Neural cell (in vitro differentiated cells): ENCODE measurements around the gene SLAIN1. TPM values are rescaled to one million over a fixed set of nuclear protein-coding genes. Genes with fewer than 3 reads are reported as not detected.

Source experiments
- H2AFZ ChIP-seq: fragments of 200-600, 300-800 bp; sonication (generic), shearing (Covaris generic); 2 replicates; pipeline ENCODE4 v1.6.0; 2014; ENCODE audit warnings: low read depth, mild to moderate bottlenecking, antibody characterized with exemption, low read length, moderate library complexity
- H3F3A ChIP-seq: fragments of 200-600 bp; shearing (Covaris generic); 2 replicates; pipeline ENCODE4 v1.6.1; 2016; ENCODE audit warnings: mild to moderate bottlenecking, moderate library complexity, mixed read lengths, antibody characterized with exemption, low read length; ENCODE audit not compliant: insufficient read depth, poor library complexity, severe bottlenecking
- H3K27ac ChIP-seq: fragments of 200-600, 300-800 bp; sonication (generic), shearing (Covaris generic); 2 replicates; pipeline ENCODE4 v1.5.1; 2014; ENCODE audit warnings: mild to moderate bottlenecking, low read length, moderate library complexity
- H3K27me3 ChIP-seq: fragments of 300-800, 200-600 bp; sonication (generic), shearing (Covaris generic); 2 replicates; pipeline ENCODE4 v1.6.0; 2014; ENCODE audit warnings: mild to moderate bottlenecking, low read depth, low read length, moderate library complexity; ENCODE audit not compliant: insufficient read depth
- H3K36me3 ChIP-seq: fragments of 300-800, 200-600 bp; sonication (generic), shearing (Covaris generic); 2 replicates; pipeline ENCODE4 v1.5.1; 2014; ENCODE audit warnings: mild to moderate bottlenecking, antibody characterized with exemption, low read length, moderate library complexity; ENCODE audit not compliant: insufficient read depth
- H3K4me2 ChIP-seq: fragments of 300-800, 200-600 bp; sonication (generic), shearing (Covaris generic); 2 replicates; pipeline ENCODE4 v1.6.0; 2014; ENCODE audit warnings: mild to moderate bottlenecking, low read length
- H3K4me3 ChIP-seq: fragments of 300-800, 200-600 bp; sonication (generic), shearing (Covaris generic); 2 replicates; pipeline ENCODE4 v1.5.1; 2014; ENCODE audit warnings: mild to moderate bottlenecking, low read length, moderate library complexity
- H3K79me2 ChIP-seq: fragments of 200-600 bp; shearing (Covaris generic); replicated peaks from 2 replicates; pipeline ENCODE4 v1.6.0; 2014; ENCODE audit warnings: mild to moderate bottlenecking, low read length, moderate library complexity; ENCODE audit not compliant: insufficient read depth
- H3K9ac ChIP-seq: fragments of 300-800, 200-600 bp; sonication (generic), shearing (Covaris generic); 2 replicates; pipeline ENCODE4 v1.6.1; 2016; ENCODE audit warnings: mild to moderate bottlenecking, low read length, mixed read lengths
- H3K9me2 ChIP-seq: fragments of 200-600 bp; shearing (Covaris generic); 2 replicates; pipeline ENCODE4 v1.6.1; 2016; ENCODE audit warnings: mild to moderate bottlenecking, low read length, mixed read lengths; ENCODE audit not compliant: insufficient read depth
- H3K9me3 ChIP-seq: fragments of 200-600, 300-800 bp; sonication (generic), shearing (Covaris generic); 2 replicates; pipeline ENCODE4 v1.6.1; 2016; ENCODE audit warnings: mild to moderate bottlenecking, mixed run types, low read length, moderate library complexity, mixed read lengths
- H4K20me1 ChIP-seq: fragments of 200-600 bp; shearing (Covaris generic); 2 replicates; pipeline ENCODE4 v1.6.1; 2016; ENCODE audit warnings: mild to moderate bottlenecking, mixed run types; ENCODE audit not compliant: insufficient read depth
- EP300 ChIP-seq: fragments of 450-650 bp; conservative IDR thresholded peaks from 2 replicates; pipeline ENCODE4 v1.6.1; 2014; ENCODE audit warnings: antibody characterized with exemption, mild to moderate bottlenecking, moderate library complexity; ENCODE audit not compliant: poor library complexity, severe bottlenecking
- EZH2 ChIP-seq: fragments of 200-600, 300-800 bp; shearing (Covaris generic), sonication (generic); IDR thresholded peaks from 2 replicates; pipeline ENCODE4 v1.6.1; 2014; ENCODE audit warnings: antibody characterized with exemption, low read length, borderline replicate concordance, mild to moderate bottlenecking; ENCODE audit not compliant: insufficient read depth, poor library complexity, severe bottlenecking
- MXI1 ChIP-seq: fragments of 450-650 bp; conservative IDR thresholded peaks from 2 replicates; pipeline ENCODE4 v1.6.1; 2014; ENCODE audit warnings: antibody characterized with exemption, mild to moderate bottlenecking; ENCODE audit not compliant: poor library complexity, severe bottlenecking
- POLR2AphosphoS5 ChIP-seq: IDR thresholded peaks from 2 replicates; pipeline ENCODE4 v1.6.1; 2012
- RAD21 ChIP-seq: fragments of 450-650 bp; conservative IDR thresholded peaks from 2 replicates; pipeline ENCODE4 v1.6.1; 2014; ENCODE audit warnings: antibody characterized with exemption, mild to moderate bottlenecking, moderate library complexity
- SMC3 ChIP-seq: fragments of 450-650 bp; conservative IDR thresholded peaks from 2 replicates; pipeline ENCODE4 v1.6.1; 2014; ENCODE audit warnings: antibody characterized with exemption, mild to moderate bottlenecking, moderate library complexity; ENCODE audit not compliant: poor library complexity
- TAF1 ChIP-seq: IDR thresholded peaks from 2 replicates; pipeline ENCODE4 v1.6.1; 2012; ENCODE audit warnings: low read depth
- polyA plus RNA-seq: library from polyadenylated mRNA; depleted of rRNA; stranded (reverse); fragments of >200 nt; gene quantifications from 2 replicates; pipeline ENCODE4 v1.2.3, GENCODE V29; 2014
- TF ChIP-seq, protein P1 (sequence below): fragments of 450-650 bp; IDR thresholded peaks from 2 replicates; pipeline ENCODE4 v1.5.1; 2014; ENCODE audit warnings: antibody characterized with exemption, mild to moderate bottlenecking, moderate library complexity; ENCODE audit not compliant: poor library complexity, severe bottlenecking
- TF ChIP-seq, protein P2 (sequence below): IDR thresholded peaks from 2 replicates; pipeline ENCODE4 v1.6.1; 2012; ENCODE audit warnings: borderline replicate concordance

Gene SLAIN1
- polyA plus RNA-seq, 1 donor from 2014 or later = 155 TPM

DNA sequence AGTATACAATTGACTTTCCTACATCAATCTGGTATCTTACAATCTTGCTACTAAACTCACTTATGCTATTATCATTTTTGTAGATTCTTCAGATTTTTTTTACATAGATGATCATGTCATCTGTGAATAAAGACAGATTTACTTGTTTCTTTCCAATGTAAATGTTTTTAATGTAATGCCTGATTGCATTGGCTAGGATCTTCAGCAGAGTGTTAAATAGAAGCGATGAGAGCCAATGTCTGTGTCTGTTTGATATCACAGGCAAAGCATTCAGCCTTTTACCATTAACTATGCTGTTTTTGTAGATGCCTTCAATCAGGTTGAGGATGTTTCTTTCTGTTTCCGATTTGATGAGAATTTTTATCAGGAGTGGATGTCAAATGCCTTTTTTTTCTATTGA lies 19.2 kb downstream of the SLAIN1 start:
- H3K27ac ChIP-seq = no peak overlapping the region

DNA sequence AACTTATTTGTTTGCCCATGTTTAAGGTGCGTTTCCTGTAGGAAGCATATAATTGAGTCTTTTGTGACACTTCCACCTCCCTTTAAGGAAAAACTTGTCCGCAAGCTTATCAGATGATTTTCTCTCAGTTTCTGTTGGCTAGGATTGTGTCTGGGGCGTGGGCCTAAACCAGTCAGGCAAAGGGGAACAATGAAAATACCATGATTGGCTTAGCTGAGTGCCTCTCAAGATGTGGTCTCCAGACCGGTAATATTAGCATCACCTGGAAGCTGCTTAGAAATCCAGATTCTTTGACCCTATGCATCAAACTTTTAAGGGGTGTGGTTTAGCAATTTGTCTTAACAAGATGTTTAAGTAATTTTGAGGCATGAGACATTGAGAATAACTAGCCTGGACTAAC lies 20.0 kb downstream of the SLAIN1 start:
- Histone ChIP-seq H3K9me3 (no peaks in the 10 kb centered on the region), H4K20me1 (no peaks in the 10 kb centered on the region), H3K79me2 (peaks cover 37% of the 10 kb centered on the region), H3F3A (no peaks in the 10 kb centered on the region), H2AFZ (no peak overlapping the region), H3K9ac (no peak overlapping the region), H3K27me3 (no peaks in the 10 kb centered on the region), H3K4me3 (no peak overlapping the region), H3K36me3 (peaks cover 12% of the 10 kb centered on the region), H3K4me2 (no peak overlapping the region), H3K9me2 (no peaks in the 10 kb centered on the region), H3K27ac (no peak overlapping the region)
- TF ChIP-seq EP300 (no peak), SMC3 (no peak), RAD21 (no peak)
- TF ChIP-seq, protein P1, sequence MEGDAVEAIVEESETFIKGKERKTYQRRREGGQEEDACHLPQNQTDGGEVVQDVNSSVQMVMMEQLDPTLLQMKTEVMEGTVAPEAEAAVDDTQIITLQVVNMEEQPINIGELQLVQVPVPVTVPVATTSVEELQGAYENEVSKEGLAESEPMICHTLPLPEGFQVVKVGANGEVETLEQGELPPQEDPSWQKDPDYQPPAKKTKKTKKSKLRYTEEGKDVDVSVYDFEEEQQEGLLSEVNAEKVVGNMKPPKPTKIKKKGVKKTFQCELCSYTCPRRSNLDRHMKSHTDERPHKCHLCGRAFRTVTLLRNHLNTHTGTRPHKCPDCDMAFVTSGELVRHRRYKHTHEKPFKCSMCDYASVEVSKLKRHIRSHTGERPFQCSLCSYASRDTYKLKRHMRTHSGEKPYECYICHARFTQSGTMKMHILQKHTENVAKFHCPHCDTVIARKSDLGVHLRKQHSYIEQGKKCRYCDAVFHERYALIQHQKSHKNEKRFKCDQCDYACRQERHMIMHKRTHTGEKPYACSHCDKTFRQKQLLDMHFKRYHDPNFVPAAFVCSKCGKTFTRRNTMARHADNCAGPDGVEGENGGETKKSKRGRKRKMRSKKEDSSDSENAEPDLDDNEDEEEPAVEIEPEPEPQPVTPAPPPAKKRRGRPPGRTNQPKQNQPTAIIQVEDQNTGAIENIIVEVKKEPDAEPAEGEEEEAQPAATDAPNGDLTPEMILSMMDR = no peak

More for the DNA sequence above, 19.2 kb downstream of the SLAIN1 start:
- no peaks in the 10 kb centered on the region for H4K20me1 ChIP-seq
- H3K27me3 ChIP-seq = no peaks in the 10 kb centered on the region
- no peak overlapping the region for H2AFZ ChIP-seq
- TF ChIP-seq MXI1 (no peak), EZH2 (no peak), RAD21 (no peak), EP300 (no peak), TAF1 (no peak), POLR2AphosphoS5 (no peak), SMC3 (no peak)
- TF ChIP-seq, protein P1 = no peak
- TF ChIP-seq, protein P2, sequence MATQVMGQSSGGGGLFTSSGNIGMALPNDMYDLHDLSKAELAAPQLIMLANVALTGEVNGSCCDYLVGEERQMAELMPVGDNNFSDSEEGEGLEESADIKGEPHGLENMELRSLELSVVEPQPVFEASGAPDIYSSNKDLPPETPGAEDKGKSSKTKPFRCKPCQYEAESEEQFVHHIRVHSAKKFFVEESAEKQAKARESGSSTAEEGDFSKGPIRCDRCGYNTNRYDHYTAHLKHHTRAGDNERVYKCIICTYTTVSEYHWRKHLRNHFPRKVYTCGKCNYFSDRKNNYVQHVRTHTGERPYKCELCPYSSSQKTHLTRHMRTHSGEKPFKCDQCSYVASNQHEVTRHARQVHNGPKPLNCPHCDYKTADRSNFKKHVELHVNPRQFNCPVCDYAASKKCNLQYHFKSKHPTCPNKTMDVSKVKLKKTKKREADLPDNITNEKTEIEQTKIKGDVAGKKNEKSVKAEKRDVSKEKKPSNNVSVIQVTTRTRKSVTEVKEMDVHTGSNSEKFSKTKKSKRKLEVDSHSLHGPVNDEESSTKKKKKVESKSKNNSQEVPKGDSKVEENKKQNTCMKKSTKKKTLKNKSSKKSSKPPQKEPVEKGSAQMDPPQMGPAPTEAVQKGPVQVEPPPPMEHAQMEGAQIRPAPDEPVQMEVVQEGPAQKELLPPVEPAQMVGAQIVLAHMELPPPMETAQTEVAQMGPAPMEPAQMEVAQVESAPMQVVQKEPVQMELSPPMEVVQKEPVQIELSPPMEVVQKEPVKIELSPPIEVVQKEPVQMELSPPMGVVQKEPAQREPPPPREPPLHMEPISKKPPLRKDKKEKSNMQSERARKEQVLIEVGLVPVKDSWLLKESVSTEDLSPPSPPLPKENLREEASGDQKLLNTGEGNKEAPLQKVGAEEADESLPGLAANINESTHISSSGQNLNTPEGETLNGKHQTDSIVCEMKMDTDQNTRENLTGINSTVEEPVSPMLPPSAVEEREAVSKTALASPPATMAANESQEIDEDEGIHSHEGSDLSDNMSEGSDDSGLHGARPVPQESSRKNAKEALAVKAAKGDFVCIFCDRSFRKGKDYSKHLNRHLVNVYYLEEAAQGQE = no peak
- H3K79me2 ChIP-seq = peaks cover 37% of the 10 kb centered on the region
- no peak overlapping the region for H3K9ac ChIP-seq
- H3K4me2 ChIP-seq = no peak overlapping the region
- no peaks in the 10 kb centered on the region for H3F3A ChIP-seq
- H3K9me3 ChIP-seq = no peaks in the 10 kb centered on the region
- H3K36me3 ChIP-seq = peaks cover 7% of the 10 kb centered on the region
- no peaks in the 10 kb centered on the region for H3K9me2 ChIP-seq
- no peak overlapping the region for H3K4me3 ChIP-seq
